ENCODE measurements around the gene MBD3L2. TPM values are rescaled to one million over a fixed set of nuclear protein-coding genes. Genes with fewer than 3 reads are reported as not detected.

The MBD3L2 gene
- total RNA-seq, 4 donors from 2014 or later, result not detected

- peak; percentile 99 for DNase-seq
- H3K27ac ChIP-seq, result peak within 1 kb of the TSS; percentile 33 to 84 (median 64)
- intact Hi-C loops (cut with DNase I), result no loop called here
- peak in 1 of 2 donors; percentile 64 for TF ChIP-seq POLR2A (IDR thresholded peaks at IDR 0.05)
- no peak for TF ChIP-seq CTCF (IDR thresholded peaks at IDR 0.05)
- peaks cover 8 to 10% of the 10 kb centered on the region in 2 donors for H3K4me1 ChIP-seq
- peak within 1 kb of the TSS; percentile 65 to 98 (median 97) for H3K4me3 ChIP-seq (replicated peaks in 1 of 3)
- 2 to 3% methylated on average over 7 to 14 of the region's 56 CpGs for WGBS, 2 donors
- no peaks in the 10 kb centered on the region for H3K27me3 ChIP-seq
- H3K36me3 ChIP-seq, result peaks cover 31 to 34% of the 10 kb centered on the region in 2 donors
- no peaks in the 10 kb centered on the region for H3K9me3 ChIP-seq
Measured at GRCh38 chr19:7069042-7069903, 20.2 kb downstream of the MBD3L2 start, which contains the start of gene ZNF557. TSS of gene ZNF557 (plus strand) at chr19:7069703. CDS start at chr19:7075075, 5,372 bp downstream.

- peak overlapping the region; percentile 33 to 84 (median 64) for H3K27ac ChIP-seq
- peaks cover 35 to 38% of the 10 kb centered on the region in 2 donors for H3K36me3 ChIP-seq
- no peaks in the 10 kb centered on the region for H3K9me3 ChIP-seq
- no peaks in the 10 kb centered on the region for H3K27me3 ChIP-seq
- intact Hi-C loops (cut with DNase I), result no loop called here
- peaks cover 8 to 10% of the 10 kb centered on the region in 2 donors for H3K4me1 ChIP-seq
- no peak for DNase-seq
- H3K4me3 ChIP-seq (replicated peaks in 1 of 3), result peak overlapping the region; percentile 65 to 98 (median 97)
- TF ChIP-seq POLR2A (IDR thresholded peaks at IDR 0.05), result no peak
- no peak for TF ChIP-seq CTCF (IDR thresholded peaks at IDR 0.05)
- 0% methylated on average over 4 to 9 of the region's 12 CpGs for WGBS, 2 donors
Measured at GRCh38 chr19:7069904-7070226, 20.7 kb downstream of the MBD3L2 start.

- peaks cover 62 to 64% of the 10 kb centered on the region in 2 donors for H3K36me3 ChIP-seq
- H3K27ac ChIP-seq, result no peak overlapping the region
- H3K27me3 ChIP-seq, result no peaks in the 10 kb centered on the region
- no peak overlapping the region for H3K4me3 ChIP-seq (replicated peaks in 1 of 3)
- no peaks in the 10 kb centered on the region for H3K9me3 ChIP-seq
- 88 to 96% methylated on average over 6 of the region's 6 CpGs for WGBS, 2 donors
- intact Hi-C loops (cut with DNase I), result no loop called here
- no peak for TF ChIP-seq POLR2A (IDR thresholded peaks at IDR 0.05)
- TF ChIP-seq CTCF (IDR thresholded peaks at IDR 0.05), result no peak
- peaks cover 8 to 10% of the 10 kb centered on the region in 2 donors for H3K4me1 ChIP-seq
- DNase-seq, result no peak
Measured at GRCh38 chr19:7072541-7072940, 23.4 kb downstream of the MBD3L2 start.

GRCh38 chr19:7074705-7075282, 25.7 kb downstream of the MBD3L2 start:
- peaks cover 84 to 87% of the 10 kb centered on the region in 2 donors for H3K36me3 ChIP-seq
- no peak overlapping the region for H3K4me3 ChIP-seq (replicated peaks in 1 of 3)
- H3K27ac ChIP-seq, result no peak overlapping the region
- no peak for DNase-seq
- no peak for TF ChIP-seq CTCF (IDR thresholded peaks at IDR 0.05)
- TF ChIP-seq POLR2A (IDR thresholded peaks at IDR 0.05), result no peak
- intact Hi-C loops (cut with DNase I), result no loop called here
- peaks cover 8 to 10% of the 10 kb centered on the region in 2 donors for H3K4me1 ChIP-seq
- peaks cover 5% of the 10 kb centered on the region for H3K9me3 ChIP-seq
- 97 to 99% methylated on average over 29 of the region's 29 CpGs for WGBS, 2 donors
- H3K27me3 ChIP-seq, result no peaks in the 10 kb centered on the region

GRCh38 chr19:7076151-7076550, 27.0 kb downstream of the MBD3L2 start:
- Histone ChIP-seq H3K4me3 (replicated peaks in 1 of 3) (no peak overlapping the region), H3K4me1 (no peaks in the 10 kb centered on the region), H3K36me3 (peaks cover 94 to 96% of the 10 kb centered on the region in 2 donors), H3K9me3 (peaks cover 5% of the 10 kb centered on the region), H3K27ac (no peak overlapping the region), H3K27me3 (no peaks in the 10 kb centered on the region)
- intact Hi-C loops (cut with DNase I), result no loop called here
- WGBS, 2 donors, result 98 to 100% methylated on average over 6 of the region's 6 CpGs
- TF ChIP-seq POLR2A (IDR thresholded peaks at IDR 0.05), result no peak
- no peak for DNase-seq

Data from thyroid gland (tissue), 4 donors.